Endothelial cell of umbilical vein (primary cell): Measurements from ENCODE around the gene KCNH2.

ENCODE experiments used
- EZH2 ChIP-seq: IDR thresholded peaks from 2 replicates; pipeline ENCODE4 v1.6.1; 2012; ENCODE audit warnings: borderline replicate concordance, low read depth, mild to moderate bottlenecking, moderate library complexity, low read length, inconsistent platforms; ENCODE audit not compliant: severe bottlenecking
- FOS ChIP-seq: IDR thresholded peaks from 2 replicates; pipeline ENCODE4 v1.6.1; 2011; ENCODE audit warnings: mild to moderate bottlenecking, low read length, moderate library complexity, borderline replicate concordance; ENCODE audit not compliant: insufficient read depth
- GATA2 ChIP-seq: IDR thresholded peaks from 2 replicates; pipeline ENCODE4 v1.7.0; 2011; ENCODE audit warnings: low read depth, mild to moderate bottlenecking, moderate library complexity, mixed read lengths, low read length; ENCODE audit not compliant: insufficient read length, insufficient read depth
- JUN ChIP-seq: IDR thresholded peaks from 2 replicates; pipeline ENCODE4 v1.6.1; 2011; ENCODE audit warnings: borderline replicate concordance, low read depth; ENCODE audit not compliant: insufficient read length, insufficient read depth
- MYC ChIP-seq: IDR thresholded peaks from one replicate; pipeline ENCODE4 v1.6.1; 2011; ENCODE audit warnings: mild to moderate bottlenecking, low read depth, low read length
- POLR2A ChIP-seq: IDR thresholded peaks from 2 replicates; pipeline ENCODE4 v1.6.1; 2012; ENCODE audit warnings: low read depth, mild to moderate bottlenecking, control low read depth, low read length
- POLR2AphosphoS5 ChIP-seq: IDR thresholded peaks from 2 replicates; pipeline ENCODE4 v1.6.1; 2012; ENCODE audit warnings: low read depth, mild to moderate bottlenecking, control low read depth, low read length, moderate library complexity; ENCODE audit not compliant: insufficient read depth
- TF ChIP-seq, protein P1 (sequence below), 2 donors: IDR thresholded peaks; 1 replicate in 1 of 2; 2 replicates in 1 of 2; pipeline ENCODE4 v1.5.1; 2011; ENCODE audit warnings: low read length in 2 of 2, mild to moderate bottlenecking in 2 of 2, moderate library complexity in 2 of 2, control low read depth in 1 of 2, inconsistent platforms in 1 of 2, low read depth in 1 of 2; ENCODE audit not compliant: insufficient read depth in 1 of 2; ENCODE audit errors: extremely low read depth in 1 of 2
- TF ChIP-seq, protein P2 (sequence below): IDR thresholded peaks from 2 replicates; pipeline ENCODE4 v1.6.1; 2011; ENCODE audit not compliant: insufficient read depth, insufficient read length

DNA sequence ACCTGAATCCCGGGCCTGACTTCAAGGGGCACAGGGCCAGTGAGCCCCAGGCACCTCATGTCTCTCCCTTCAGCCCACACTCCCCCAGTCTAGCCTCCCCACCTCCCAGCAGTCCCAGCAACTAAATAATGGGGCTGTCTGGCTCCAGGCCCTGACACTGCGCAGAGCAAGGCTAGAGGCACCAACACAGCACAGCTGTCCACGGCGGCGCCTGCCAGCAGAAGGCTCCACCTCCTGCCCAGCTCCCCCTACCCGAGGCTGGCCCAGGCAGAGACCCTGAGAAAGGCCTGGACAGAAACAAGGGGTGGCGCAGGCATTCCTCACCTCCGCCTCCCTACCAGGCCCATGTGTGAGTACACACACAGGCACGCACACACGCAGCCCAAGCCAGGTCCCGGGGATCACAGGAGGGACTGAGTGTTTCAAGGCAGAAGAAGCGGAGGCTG lies 6.1 kb downstream of the KCNH2 start:
- TF ChIP-seq EZH2 (no peak), POLR2A (no peak), POLR2AphosphoS5 (no peak), JUN (no peak), MYC (no peak), FOS (no peak), GATA2 (no peak)
- TF ChIP-seq, protein P1, sequence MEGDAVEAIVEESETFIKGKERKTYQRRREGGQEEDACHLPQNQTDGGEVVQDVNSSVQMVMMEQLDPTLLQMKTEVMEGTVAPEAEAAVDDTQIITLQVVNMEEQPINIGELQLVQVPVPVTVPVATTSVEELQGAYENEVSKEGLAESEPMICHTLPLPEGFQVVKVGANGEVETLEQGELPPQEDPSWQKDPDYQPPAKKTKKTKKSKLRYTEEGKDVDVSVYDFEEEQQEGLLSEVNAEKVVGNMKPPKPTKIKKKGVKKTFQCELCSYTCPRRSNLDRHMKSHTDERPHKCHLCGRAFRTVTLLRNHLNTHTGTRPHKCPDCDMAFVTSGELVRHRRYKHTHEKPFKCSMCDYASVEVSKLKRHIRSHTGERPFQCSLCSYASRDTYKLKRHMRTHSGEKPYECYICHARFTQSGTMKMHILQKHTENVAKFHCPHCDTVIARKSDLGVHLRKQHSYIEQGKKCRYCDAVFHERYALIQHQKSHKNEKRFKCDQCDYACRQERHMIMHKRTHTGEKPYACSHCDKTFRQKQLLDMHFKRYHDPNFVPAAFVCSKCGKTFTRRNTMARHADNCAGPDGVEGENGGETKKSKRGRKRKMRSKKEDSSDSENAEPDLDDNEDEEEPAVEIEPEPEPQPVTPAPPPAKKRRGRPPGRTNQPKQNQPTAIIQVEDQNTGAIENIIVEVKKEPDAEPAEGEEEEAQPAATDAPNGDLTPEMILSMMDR (IDR thresholded peaks at IDR 0.05; ENCODE audit: extremely low read depth in 1 of 2, insufficient read depth in 1 of 2, low read depth in 1 of 2, low read length in 2 of 2): no peak
- TF ChIP-seq, protein P2, sequence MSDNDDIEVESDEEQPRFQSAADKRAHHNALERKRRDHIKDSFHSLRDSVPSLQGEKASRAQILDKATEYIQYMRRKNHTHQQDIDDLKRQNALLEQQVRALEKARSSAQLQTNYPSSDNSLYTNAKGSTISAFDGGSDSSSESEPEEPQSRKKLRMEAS: no peak
